CD4-positive, alpha-beta T cell treated with Interleukin-1 beta for 1 hour (primary cell): ENCODE results near the gene CD80.

Source experiments
- DNase-seq, 2 donors: peaks; one replicate each; pipeline ENCODE4 v3.0.0-alpha.2; 2020 to 2022

CD80 gene

GRCh38 chr3:119543147-119543546 lies 16.3 kb downstream of the CD80 start:
- no peak for DNase-seq

DNA sequence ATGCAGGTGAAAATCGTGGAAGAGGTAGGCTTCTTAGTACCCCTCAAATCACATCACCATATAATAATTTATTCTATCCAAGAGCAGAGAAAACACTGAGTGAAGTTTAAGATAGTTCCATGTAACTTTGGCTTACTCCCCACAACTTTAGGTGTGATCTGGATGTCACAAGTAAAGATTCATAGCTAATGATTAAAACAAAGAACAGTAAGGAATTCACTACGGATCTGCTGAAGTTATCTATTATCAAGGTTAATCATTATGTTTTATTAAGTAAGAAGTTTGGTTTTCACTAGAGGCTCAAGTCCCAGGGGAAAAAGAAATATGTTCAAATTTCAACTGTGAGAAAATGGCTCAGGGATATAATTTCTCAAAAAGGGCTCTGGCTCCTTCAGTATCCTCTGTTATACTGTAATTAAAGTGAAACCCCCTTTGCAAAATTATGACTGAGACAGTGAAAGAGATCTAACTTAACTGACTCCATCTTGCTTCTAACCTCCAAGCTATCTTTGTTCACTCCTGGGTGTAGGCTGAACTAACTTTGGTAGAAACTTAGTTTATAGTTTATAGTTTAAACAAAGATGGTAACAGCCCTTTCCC lies 17.1 kb downstream of the CD80 start:
- no peak for DNase-seq

- DNase-seq, result no peak
Observed at GRCh38 chr3:119541547-119541946, 17.9 kb downstream of the CD80 start.

DNA sequence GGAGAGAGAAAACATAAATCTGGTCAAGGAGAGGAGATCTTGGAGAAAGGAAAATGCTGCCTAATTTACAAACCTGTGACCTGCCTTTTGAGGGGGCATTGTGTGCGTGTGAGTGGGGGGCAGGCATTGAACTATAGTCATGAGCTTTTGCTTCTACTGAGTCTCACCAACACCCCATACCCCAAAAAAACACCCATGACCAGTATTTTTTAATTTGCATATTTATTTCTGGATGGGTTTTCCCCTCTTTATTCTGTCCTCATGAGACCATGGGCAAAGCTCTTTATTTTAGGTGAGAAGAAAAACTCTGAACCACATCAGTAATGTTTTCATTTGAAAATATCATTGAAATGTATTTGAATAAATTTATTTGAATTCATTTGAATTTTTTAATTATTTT lies 20.6 kb downstream of the CD80 start:
- no peak for DNase-seq

DNA sequence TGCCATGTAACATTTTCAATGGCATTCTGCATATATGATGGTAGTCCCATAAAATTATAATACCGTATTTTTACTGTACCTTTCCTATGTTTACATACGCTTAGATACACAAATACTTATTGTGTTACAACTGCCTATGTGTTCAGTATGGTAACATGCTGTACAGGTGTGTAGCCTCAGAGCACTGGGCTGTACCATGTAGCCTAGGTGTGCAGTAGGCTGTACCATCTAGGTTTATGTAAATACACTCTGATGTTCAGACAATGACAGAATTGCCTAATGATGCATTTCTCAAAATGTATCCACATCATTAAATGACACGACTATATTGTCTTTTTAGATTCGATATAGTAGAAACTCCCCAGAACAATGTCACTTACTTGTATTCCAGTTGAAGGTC lies 22.7 kb downstream of the CD80 start:
- no peak for DNase-seq

DNA sequence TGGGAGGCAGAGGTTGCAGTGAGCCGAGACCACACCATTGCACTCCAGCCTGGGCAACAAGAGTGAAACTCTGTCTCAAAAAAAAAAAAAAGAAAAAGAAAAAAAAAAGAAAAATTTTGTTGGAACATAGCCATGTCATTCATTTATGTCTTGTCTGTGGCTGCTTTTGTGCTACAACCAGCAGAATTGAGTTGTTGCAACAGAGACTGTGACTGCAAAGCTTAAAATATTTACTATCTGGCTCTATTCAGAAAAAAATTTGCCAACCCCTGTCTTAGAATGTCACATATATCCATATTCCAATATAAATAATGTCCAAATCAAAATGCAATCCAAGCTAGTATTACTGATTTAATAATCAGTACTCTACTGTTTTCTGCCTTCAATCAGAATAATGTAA lies 25.1 kb downstream of the CD80 start:
- DNase-seq, result no peak

- DNase-seq, result no peak
Observed at GRCh38 chr3:119531151-119531550, 28.3 kb downstream of the CD80 start.

- no peak for DNase-seq
Observed at GRCh38 chr3:119530456-119530855, 29.0 kb downstream of the CD80 start.

DNA sequence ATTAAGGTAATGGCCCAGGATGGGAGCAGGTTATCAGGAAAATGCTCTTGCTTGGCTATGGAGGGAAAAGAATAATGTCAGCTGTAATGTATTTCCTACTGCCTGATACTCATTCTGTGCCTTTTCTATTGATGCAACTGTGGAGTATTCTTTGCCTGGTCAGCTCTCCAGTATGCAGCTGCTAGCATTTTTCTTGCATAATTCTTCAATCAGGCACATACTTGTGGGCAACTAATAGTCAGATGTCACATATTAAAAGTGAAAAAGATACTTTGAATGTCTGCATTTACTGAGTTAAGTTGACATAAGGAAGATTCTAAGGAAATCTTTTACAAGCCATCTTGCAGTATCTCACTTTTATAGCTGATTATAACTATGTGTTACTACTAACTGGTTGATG lies 29.5 kb downstream of the CD80 start:
- no peak for DNase-seq

DNA sequence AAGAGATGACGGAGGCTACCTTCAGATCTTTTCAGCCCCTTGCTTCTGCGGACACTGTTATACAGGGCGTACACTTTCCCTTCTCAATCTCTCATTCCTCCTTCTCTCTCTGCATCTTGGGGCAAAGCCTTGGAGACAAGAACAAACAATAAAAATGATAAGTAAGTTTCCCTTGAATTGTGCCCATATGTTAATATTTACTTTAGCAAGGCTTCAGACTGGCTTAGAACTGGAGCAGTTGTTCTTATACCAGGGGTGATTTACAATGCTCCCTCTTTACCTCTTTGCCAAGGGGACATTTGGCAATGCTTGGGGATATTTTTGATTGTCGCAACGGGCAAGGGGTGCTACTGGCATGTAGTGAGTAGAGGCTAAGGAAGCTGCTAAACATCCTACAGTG lies 31.7 kb downstream of the CD80 start:
- DNase-seq, result no peak

DNA sequence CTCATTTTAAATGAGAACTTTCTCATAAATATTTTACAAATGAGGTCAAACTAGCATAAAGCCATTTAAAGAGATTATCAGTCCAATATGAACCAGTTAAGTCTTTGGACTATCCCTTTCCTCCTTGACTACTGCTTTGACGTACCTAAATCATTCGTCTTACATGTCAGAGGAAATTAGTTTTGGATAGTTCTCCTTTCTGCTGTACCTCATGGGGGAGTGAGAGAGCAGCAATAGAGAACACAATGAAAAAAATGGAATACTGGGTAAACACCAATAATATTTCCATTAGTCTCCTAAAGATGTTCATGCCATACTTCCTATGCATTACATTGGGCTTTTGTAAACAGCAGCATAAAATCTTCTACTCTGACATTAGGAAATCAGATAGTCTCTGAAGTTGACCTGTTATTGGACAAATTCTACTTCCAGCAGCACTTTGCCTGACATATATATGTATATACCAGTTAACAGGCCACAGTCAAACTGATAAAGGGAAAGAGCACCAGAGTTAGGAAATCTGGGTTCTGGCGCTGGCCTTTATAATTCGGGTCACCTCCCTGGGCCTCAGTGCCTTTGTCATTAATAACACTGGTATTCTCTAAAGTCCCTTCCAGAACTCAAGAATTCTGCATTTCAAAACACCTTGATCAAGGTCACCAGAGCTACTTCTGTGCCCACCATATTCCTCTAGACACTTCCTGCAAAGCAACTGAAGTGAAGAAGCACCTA lies 34.3 kb downstream of the CD80 start:
- DNase-seq, result no peak

- no peak for DNase-seq
Observed at GRCh38 chr3:119518026-119518425, 41.4 kb downstream of the CD80 start.

DNA sequence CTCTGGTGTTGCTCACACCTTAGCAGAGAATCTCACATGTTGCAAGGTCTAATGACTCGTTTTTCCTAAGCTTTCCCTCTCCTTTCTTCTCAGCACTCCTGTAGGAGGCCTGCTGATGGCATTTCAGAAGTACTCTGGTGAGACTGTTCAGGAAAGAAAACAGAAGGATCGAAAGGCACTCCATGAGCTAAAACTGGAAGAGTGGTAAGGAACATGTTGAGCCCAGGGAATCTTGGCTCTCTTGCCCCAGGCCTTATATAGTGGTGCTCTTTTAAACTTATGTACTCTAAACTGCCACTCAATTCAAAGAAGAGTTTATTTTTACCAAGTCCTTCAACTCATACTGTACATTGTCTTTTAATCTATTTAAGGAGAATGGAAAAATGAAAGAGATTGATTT lies 42.3 kb downstream of the CD80 start:
- DNase-seq, result no peak

DNA sequence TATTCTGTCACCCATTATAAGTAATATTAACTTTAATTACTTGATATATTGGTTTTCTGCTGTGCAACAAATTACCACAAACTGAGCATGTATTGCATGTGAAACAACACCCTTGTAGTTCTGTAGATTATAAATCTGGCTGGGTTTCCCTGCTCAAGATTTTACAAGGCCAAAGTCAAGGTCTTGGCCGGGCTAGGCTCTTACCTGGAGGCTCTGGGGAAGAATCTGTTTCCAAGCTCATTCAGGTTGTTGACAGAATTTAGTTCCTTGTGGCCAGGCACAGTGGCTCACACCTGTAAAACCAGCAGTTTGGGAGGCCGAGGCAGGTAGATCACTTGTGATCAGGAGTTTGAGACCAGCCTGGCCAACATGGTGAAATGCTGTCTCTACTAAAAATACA lies 44.8 kb downstream of the CD80 start:
- DNase-seq, result no peak

- DNase-seq, result no peak
Observed at GRCh38 chr3:119510690-119511089, 48.7 kb downstream of the CD80 start.

GRCh38 chr3:119508172-119508845 lies 51.1 kb downstream of the CD80 start:
- DNase-seq, result no peak

DNA sequence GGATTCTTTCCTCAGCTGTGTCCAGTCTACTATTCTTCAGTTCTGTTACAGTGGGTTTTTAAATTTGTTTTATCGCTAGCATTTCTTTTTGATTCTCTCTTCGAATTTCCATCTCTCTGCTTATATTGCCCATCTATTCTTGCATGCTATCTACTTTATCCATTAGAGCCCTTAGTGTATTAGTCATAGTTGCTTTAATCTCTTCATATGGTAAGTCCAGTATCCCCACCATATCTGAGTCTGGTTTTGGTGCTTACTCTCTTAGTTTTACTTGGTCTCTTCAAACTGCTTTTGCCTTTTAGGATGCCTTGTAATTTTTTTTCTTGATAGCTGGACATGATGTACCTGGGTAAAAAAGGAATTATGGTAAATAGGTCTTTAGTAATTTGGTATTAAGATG lies 52.0 kb downstream of the CD80 start:
- no peak for DNase-seq

DNA sequence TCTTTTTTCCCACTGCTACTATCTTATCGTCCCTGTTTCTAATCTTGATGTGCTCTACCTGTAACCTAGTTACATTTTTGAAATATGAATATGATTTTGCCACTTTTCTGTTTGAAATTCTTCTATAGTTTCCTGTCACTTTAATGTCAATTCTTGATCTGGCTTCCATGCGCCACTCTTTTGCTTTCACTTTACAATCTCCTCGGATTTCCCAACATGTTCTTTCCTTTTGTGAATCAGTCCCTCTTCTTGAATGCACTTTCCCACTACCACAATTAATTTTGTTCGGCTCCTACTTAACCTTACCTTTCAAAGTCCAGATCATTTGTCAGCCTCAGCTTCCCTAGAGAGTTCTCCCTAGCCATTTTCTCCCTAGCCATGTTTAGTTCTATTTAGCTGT lies 52.8 kb downstream of the CD80 start:
- DNase-seq, result no peak

DNA sequence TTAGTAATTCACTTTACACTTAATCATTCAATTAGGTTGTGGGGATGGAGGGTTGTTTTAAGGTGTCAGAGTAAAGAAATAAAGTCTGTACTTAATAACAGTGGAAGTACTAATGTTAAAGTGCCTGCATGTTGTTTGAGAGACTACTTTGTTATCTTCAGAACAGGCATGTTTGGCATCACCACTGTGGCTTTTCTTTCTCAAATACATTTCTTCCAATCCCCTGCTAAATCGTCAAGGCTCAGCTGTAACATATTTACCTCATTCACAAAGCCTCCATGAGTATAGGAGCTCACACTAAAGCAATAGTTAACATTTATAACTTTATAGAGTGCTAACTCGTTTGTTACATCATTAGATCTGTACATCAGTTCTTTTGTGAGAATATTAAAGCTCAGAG lies 58.5 kb downstream of the CD80 start:
- no peak for DNase-seq

DNA sequence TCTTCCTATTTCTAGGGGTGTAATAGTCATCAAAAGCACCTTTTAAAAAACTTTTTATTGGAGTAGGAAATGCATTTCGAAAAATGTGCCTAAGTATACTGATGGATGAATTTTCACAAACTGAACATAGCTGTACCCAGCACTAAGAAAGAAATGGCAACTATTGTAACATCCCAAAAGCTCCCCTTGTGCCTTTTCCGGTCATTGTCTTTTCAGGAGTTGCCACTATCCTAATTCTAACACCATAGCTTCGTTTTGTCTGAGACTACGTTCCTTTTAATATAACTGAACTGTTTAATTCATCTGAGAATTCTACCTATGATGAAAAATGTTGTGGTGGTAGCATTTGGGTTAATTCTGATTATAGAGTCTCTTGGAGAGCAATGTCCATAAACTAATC lies 59.1 kb downstream of the CD80 start:
- no peak for DNase-seq

- DNase-seq, result peak; percentile 97
Observed at GRCh38 chr3:119498186-119499011, 61.0 kb downstream of the CD80 start, which contains the start of gene TIMMDC1. TSS of gene TIMMDC1 (plus strand) at chr3:119498547. CDS start at chr3:119498734, 187 bp downstream.

- DNase-seq, result no peak
Observed at GRCh38 chr3:119497820-119498185, 61.6 kb downstream of the CD80 start.

- DNase-seq, result no peak
Observed at GRCh38 chr3:119494597-119494996, 64.8 kb downstream of the CD80 start.

- DNase-seq, result no peak
Observed at GRCh38 chr3:119492810-119493209, 66.6 kb downstream of the CD80 start.
